ENCODE data around the gene NSD2. TPM values are rescaled to one million over a fixed set of nuclear protein-coding genes. Genes with fewer than 3 reads are reported as not detected.

Gene NSD2
- polyA plus RNA-seq, 1 donor from 2014 or later = 51.6 TPM

- Histone ChIP-seq H2AFZ (ENCODE audit: low read depth, low read length) (peak overlapping the region; percentile 75), H3K79me2 (replicated peaks; ENCODE audit: insufficient read depth, low read length) (peaks cover 41% of the 10 kb centered on the region), H3K9ac (ENCODE audit: low read length) (peak overlapping the region; percentile 94), H3K27me3 (ENCODE audit: insufficient read depth, low read depth, low read length) (no peaks in the 10 kb centered on the region), H3K27ac (ENCODE audit: low read length) (peak overlapping the region; percentile 96), H4K20me1 (ENCODE audit: insufficient read depth) (no peaks in the 10 kb centered on the region), H3K36me3 (ENCODE audit: insufficient read depth, low read length) (no peaks in the 10 kb centered on the region), H3K9me3 (ENCODE audit: low read length) (no peaks in the 10 kb centered on the region), H3F3A (ENCODE audit: insufficient read depth, low read length, poor library complexity, severe bottlenecking) (peaks cover 6% of the 10 kb centered on the region), H3K4me3 (ENCODE audit: low read length) (peak overlapping the region; percentile 96), H3K9me2 (ENCODE audit: insufficient read depth, low read length) (no peaks in the 10 kb centered on the region), H3K4me2 (ENCODE audit: low read length) (no peak overlapping the region)
- TF ChIP-seq MXI1 (conservative IDR thresholded peaks at IDR 0.05; ENCODE audit: poor library complexity, severe bottlenecking) = no peak
- TF ChIP-seq TAF1 (IDR thresholded peaks at IDR 0.05; ENCODE audit: low read depth) = no peak
- no peak for TF ChIP-seq RAD21 (conservative IDR thresholded peaks at IDR 0.05)
- no peak for TF ChIP-seq POLR2AphosphoS5 (IDR thresholded peaks at IDR 0.05)
- no peak for TF ChIP-seq REST (IDR thresholded peaks at IDR 0.05; ENCODE audit: borderline replicate concordance)
- no peak for TF ChIP-seq CTCF (IDR thresholded peaks at IDR 0.05; ENCODE audit: poor library complexity, severe bottlenecking)
- no peak for TF ChIP-seq SMC3 (conservative IDR thresholded peaks at IDR 0.05; ENCODE audit: poor library complexity)
- TF ChIP-seq EZH2 (IDR thresholded peaks at IDR 0.05; ENCODE audit: borderline replicate concordance, insufficient read depth, low read length, poor library complexity, severe bottlenecking) = no peak
- TF ChIP-seq EP300 (conservative IDR thresholded peaks at IDR 0.05; ENCODE audit: poor library complexity, severe bottlenecking) = no peak
Observed at GRCh38 chr4:2008671-2008920, 137.4 kb downstream of the NSD2 start.

- TF ChIP-seq RAD21 (conservative IDR thresholded peaks at IDR 0.05) = peak; percentile 42
- peak; percentile 99 for TF ChIP-seq REST (IDR thresholded peaks at IDR 0.05; ENCODE audit: borderline replicate concordance)
- no peak for TF ChIP-seq SMC3 (conservative IDR thresholded peaks at IDR 0.05; ENCODE audit: poor library complexity)
- TF ChIP-seq EZH2 (IDR thresholded peaks at IDR 0.05; ENCODE audit: borderline replicate concordance, insufficient read depth, low read length, poor library complexity, severe bottlenecking) = no peak
- peak; percentile 68 for TF ChIP-seq CTCF (IDR thresholded peaks at IDR 0.05; ENCODE audit: poor library complexity, severe bottlenecking)
- peak; percentile 86 for TF ChIP-seq MXI1 (conservative IDR thresholded peaks at IDR 0.05; ENCODE audit: poor library complexity, severe bottlenecking)
- peak; percentile 100 for TF ChIP-seq TAF1 (IDR thresholded peaks at IDR 0.05; ENCODE audit: low read depth)
- peak; percentile 50 for TF ChIP-seq EP300 (conservative IDR thresholded peaks at IDR 0.05; ENCODE audit: poor library complexity, severe bottlenecking)
- TF ChIP-seq POLR2AphosphoS5 (IDR thresholded peaks at IDR 0.05) = peak; percentile 88
- Histone ChIP-seq H3K27me3 (ENCODE audit: insufficient read depth, low read depth, low read length) (no peaks in the 10 kb centered on the region), H3F3A (ENCODE audit: insufficient read depth, low read length, poor library complexity, severe bottlenecking) (peaks cover 6% of the 10 kb centered on the region), H3K79me2 (replicated peaks; ENCODE audit: insufficient read depth, low read length) (peaks cover 36% of the 10 kb centered on the region), H3K9me2 (ENCODE audit: insufficient read depth, low read length) (no peaks in the 10 kb centered on the region), H3K36me3 (ENCODE audit: insufficient read depth, low read length) (no peaks in the 10 kb centered on the region), H3K4me3 (ENCODE audit: low read length) (peak within 1 kb of the TSS; percentile 96), H3K9me3 (ENCODE audit: low read length) (no peaks in the 10 kb centered on the region), H3K4me2 (ENCODE audit: low read length) (peak within 1 kb of the TSS; percentile 95), H4K20me1 (ENCODE audit: insufficient read depth) (no peaks in the 10 kb centered on the region), H3K9ac (ENCODE audit: low read length) (peak within 1 kb of the TSS; percentile 94), H3K27ac (ENCODE audit: low read length) (peak within 1 kb of the TSS; percentile 96), H2AFZ (ENCODE audit: low read depth, low read length) (peak within 1 kb of the TSS; percentile 75)
Observed at GRCh38 chr4:2008921-2009650, 137.9 kb downstream of the NSD2 start, which contains the start of gene NELFA. TSS of gene NELFA (minus strand) at chr4:2008974. CDS start at chr4:2008959, 15 bp downstream.
